ENCODE results near the gene GLP1R. TPM values are rescaled to one million over a fixed set of nuclear protein-coding genes. Genes with fewer than 3 reads are reported as not detected.
A peak's percentile ranks its signal among the peaks of the same experiment; 100 is the strongest.

Gene GLP1R
- total and polyA plus RNA-seq, 2 donors (not counting 1 experiment from before 2014, with no cell fraction given), result not detected

DNA sequence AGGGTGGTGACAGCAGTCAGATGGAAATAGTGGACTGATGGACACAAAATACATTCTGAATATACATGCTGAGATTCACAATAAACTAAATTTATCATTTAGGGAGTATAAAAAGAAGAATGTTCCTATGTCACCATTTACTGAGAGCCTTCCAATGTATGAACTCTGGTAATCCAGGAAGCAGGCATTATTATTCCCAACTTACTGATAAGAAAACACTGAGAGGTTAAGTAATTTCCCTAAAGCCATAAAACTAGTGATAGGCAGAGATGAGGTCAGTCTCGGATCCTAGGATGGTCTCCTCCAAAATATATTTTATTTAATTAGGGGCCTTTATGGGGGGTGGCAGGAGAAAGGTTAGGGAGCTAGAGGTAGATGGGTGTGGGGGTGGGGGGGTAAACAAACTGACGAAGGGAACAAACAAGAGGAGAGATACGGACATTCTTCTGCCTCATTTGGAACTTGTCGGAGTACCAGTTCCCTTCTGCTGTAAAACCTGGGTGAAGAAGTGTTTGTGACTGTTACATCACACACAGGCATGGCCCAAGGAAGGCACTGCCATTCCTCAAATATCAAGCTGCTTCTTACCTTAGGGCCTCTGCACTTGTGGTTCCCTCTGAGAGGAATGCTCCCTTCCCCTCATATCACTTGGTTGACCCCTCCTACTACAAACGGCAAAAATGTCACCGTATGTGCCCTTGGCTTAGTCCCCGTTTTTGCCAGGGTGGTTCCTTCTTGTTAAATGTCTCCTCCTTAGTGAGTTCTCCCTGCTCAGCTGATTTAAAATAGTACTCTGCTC, 59.7 kb downstream of the GLP1R start:
- Histone ChIP-seq H3K4me3 (ENCODE audit: control extremely low read depth in 1 of 5, extremely low read depth in 1 of 5, insufficient read depth in 1 of 5, low read depth in 2 of 5, low read length in 4 of 5) (no peak overlapping the region), H4K20me1 (ENCODE audit: control insufficient read depth, insufficient read depth, low read length, poor library complexity, severe bottlenecking) (no peaks in the 10 kb centered on the region), H3K9me3 (ENCODE audit: control extremely low read depth in 1 of 3, control insufficient read depth in 2 of 3, insufficient read depth in 1 of 3, low read length in 2 of 3) (no peaks in the 10 kb centered on the region), H3K9ac (ENCODE audit: low read length) (no peak overlapping the region), H3K36me3 (replicated peaks in 1 of 2; ENCODE audit: control extremely low read depth in 1 of 2, control insufficient read depth in 1 of 2, extremely low read depth in 1 of 2, insufficient read depth in 2 of 2, low read length in 1 of 2) (peaks cover 0 to 22% of the 10 kb centered on the region in 2 experiments), H3K4me1 (ENCODE audit: control insufficient read depth in 2 of 2, insufficient read depth in 2 of 2, low read length in 2 of 2) (no peaks in the 10 kb centered on the region), H3K27me3 (replicated peaks in 1 of 4; ENCODE audit: control extremely low read depth in 1 of 4, control insufficient read depth in 3 of 4, insufficient read depth in 4 of 4, low read length in 3 of 4) (no peaks in the 10 kb centered on the region), H3K4me2 (replicated peaks; ENCODE audit: low read depth, low read length, poor library complexity, severe bottlenecking) (no peak overlapping the region), H3K79me2 (ENCODE audit: control insufficient read depth, insufficient read depth, low read length) (peaks cover 6% of the 10 kb centered on the region), H2AFZ (ENCODE audit: insufficient read depth, low read depth, low read length, poor library complexity, severe bottlenecking) (no peak overlapping the region), H3K27ac (ENCODE audit: low read length in 2 of 2) (no peak overlapping the region)
- no peak overlapping the region for H3K4me3 Mint-ChIP-seq
- ATAC-seq (ENCODE audit: low read depth) (no peak), DNase-seq (no peak)
- WGBS (ENCODE audit: insufficient coverage), result 100% methylated on average over 5 of the region's 7 CpGs
- POLR2A ChIA-PET, result no interaction called here
- H3K27ac Mint-ChIP-seq, result no peak overlapping the region
- intact Hi-C loops (cut with micrococcal nuclease), result no loop called here
- peaks cover 13% of the 10 kb centered on the region for H3K4me1 Mint-ChIP-seq
- CTCF ChIA-PET, result no interaction called here
- no peak for TF ChIP-seq EZH2 (IDR thresholded peaks at IDR 0.05; ENCODE audit: borderline replicate concordance, insufficient read depth, low read depth, low read length, poor library complexity, severe bottlenecking)
- TF ChIP-seq, protein P1, sequence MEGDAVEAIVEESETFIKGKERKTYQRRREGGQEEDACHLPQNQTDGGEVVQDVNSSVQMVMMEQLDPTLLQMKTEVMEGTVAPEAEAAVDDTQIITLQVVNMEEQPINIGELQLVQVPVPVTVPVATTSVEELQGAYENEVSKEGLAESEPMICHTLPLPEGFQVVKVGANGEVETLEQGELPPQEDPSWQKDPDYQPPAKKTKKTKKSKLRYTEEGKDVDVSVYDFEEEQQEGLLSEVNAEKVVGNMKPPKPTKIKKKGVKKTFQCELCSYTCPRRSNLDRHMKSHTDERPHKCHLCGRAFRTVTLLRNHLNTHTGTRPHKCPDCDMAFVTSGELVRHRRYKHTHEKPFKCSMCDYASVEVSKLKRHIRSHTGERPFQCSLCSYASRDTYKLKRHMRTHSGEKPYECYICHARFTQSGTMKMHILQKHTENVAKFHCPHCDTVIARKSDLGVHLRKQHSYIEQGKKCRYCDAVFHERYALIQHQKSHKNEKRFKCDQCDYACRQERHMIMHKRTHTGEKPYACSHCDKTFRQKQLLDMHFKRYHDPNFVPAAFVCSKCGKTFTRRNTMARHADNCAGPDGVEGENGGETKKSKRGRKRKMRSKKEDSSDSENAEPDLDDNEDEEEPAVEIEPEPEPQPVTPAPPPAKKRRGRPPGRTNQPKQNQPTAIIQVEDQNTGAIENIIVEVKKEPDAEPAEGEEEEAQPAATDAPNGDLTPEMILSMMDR (IDR thresholded peaks at IDR 0.05), result no peak
- H3K9me3 Mint-ChIP-seq (ENCODE audit: insufficient read depth), result no peaks in the 10 kb centered on the region
- no peaks in the 10 kb centered on the region for H3K27me3 Mint-ChIP-seq

DNA sequence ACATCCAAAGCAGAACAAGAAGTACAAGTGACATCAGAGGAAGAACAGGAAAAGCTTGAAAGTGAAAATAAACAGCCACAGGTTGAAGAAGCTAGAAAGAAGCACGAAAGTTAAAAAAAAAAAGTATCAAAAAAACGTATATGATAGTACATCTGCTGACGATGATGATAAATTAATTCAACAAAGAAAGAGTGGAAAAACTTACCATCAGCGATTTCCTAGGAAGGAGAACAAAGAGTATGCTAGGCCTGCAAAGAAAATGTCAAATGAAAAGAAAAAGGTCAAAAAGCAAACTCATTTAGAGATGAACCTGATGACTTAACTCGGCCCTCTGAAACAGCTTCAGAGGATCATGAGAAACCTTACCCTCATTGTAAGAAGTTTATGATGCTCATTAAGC, 62.7 kb downstream of the GLP1R start:
- Histone ChIP-seq H3K36me3 (replicated peaks in 1 of 2; ENCODE audit: control extremely low read depth in 1 of 2, control insufficient read depth in 1 of 2, extremely low read depth in 1 of 2, insufficient read depth in 2 of 2, low read length in 1 of 2) (peaks cover 0 to 7% of the 10 kb centered on the region in 2 experiments), H4K20me1 (ENCODE audit: control insufficient read depth, insufficient read depth, low read length, poor library complexity, severe bottlenecking) (no peaks in the 10 kb centered on the region), H3K27me3 (replicated peaks in 1 of 4; ENCODE audit: control extremely low read depth in 1 of 4, control insufficient read depth in 3 of 4, insufficient read depth in 4 of 4, low read length in 3 of 4) (no peaks in the 10 kb centered on the region), H3K27ac (ENCODE audit: low read length in 2 of 2) (no peak overlapping the region), H3K79me2 (ENCODE audit: control insufficient read depth, insufficient read depth, low read length) (peaks cover 6% of the 10 kb centered on the region), H3K4me1 (ENCODE audit: control insufficient read depth in 2 of 2, insufficient read depth in 2 of 2, low read length in 2 of 2) (peaks cover 17 to 18% of the 10 kb centered on the region in 2 donors), H3K9ac (ENCODE audit: low read length) (no peak overlapping the region), H3K9me3 (ENCODE audit: control extremely low read depth in 1 of 3, control insufficient read depth in 2 of 3, insufficient read depth in 1 of 3, low read length in 2 of 3) (no peaks in the 10 kb centered on the region), H3K4me2 (replicated peaks; ENCODE audit: low read depth, low read length, poor library complexity, severe bottlenecking) (peak overlapping the region; percentile 8), H3K4me3 (ENCODE audit: control extremely low read depth in 1 of 5, extremely low read depth in 1 of 5, insufficient read depth in 1 of 5, low read depth in 2 of 5, low read length in 4 of 5) (no peak overlapping the region), H2AFZ (ENCODE audit: insufficient read depth, low read depth, low read length, poor library complexity, severe bottlenecking) (no peak overlapping the region)
- Mint-ChIP-seq H3K4me1 (peaks cover 34% of the 10 kb centered on the region), H3K9me3 (ENCODE audit: insufficient read depth) (no peaks in the 10 kb centered on the region), H3K4me3 (peak overlapping the region; percentile 1), H3K27me3 (no peaks in the 10 kb centered on the region), H3K27ac (no peak overlapping the region)
- TF ChIP-seq EZH2 (IDR thresholded peaks at IDR 0.05; ENCODE audit: borderline replicate concordance, insufficient read depth, low read depth, low read length, poor library complexity, severe bottlenecking), result no peak
- TF ChIP-seq, protein P1 (IDR thresholded peaks at IDR 0.05), result no peak
- intact Hi-C loops (cut with micrococcal nuclease), result loop anchor here (5.0 kb wide), 1 partner anchor 409 kb away; the partner anchor contains the start of gene GLO1
- ChIA-PET POLR2A (no interaction called here), CTCF (no interaction called here)
- WGBS (ENCODE audit: insufficient coverage), result no CpG with 5 or more reads among the region's 5 CpGs
- ATAC-seq (ENCODE audit: low read depth) (no peak), DNase-seq (no peak)

Measured in B cell (primary cell).